ENCODE results near the gene ASB2.
A peak's percentile ranks its signal among the peaks of the same experiment; 100 is the strongest.

The ASB2 gene

DNA sequence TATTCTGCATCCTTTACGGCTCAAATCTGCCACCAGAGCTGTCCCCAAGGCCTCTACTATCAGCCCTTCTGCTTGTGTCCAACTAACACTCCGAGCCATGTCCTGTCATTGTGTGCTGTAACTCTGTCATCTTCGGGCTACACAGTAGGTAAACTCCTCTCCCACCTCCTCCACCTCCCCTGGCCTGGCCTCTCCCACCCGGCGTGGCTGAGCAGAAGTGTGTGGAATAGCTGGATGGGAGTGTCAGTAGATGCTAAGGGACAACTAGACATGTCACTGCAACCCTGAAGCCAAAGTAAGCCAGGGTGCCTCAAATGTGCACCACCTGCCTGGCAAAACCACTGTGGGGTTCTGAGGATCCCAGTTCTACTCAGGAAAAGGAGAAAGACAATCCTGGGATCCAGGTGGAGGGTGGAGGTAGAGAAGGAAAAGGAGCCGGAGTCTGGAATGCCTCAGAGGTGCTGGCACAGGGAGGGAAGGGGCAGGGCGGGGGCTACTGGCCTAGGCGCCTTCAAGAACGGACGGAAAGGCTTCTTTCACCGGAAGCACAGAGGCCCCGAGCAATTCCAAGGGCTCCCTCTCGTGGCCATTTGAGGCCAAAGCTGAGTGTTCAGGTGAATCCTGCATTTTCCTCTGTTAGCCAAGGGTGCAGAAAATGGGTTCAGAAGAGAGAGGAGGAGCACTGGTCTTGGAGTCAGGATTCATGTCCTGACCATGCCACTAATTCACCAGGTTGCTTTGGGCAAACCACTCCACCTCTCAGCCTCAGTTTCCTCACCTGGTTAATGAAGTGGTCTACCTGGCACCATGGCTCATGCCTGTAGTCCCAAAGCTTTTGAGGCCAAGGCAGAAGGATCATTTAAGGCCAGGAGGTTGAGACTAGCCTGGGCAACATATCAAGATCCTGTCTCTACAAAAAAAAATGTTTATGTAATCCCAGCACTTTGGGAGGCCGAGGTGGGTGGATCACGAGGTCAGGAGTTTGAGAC is 69.7 kb downstream of the ASB2 start:
- Histone ChIP-seq H3K4me2 (ENCODE audit: low read length) (peak overlapping the region; percentile 53), H2AFZ (ENCODE audit: low read depth, low read length) (peak overlapping the region; percentile 94), H3K79me2 (ENCODE audit: low read length) (no peaks in the 10 kb centered on the region), H4K20me1 (ENCODE audit: insufficient read depth, low read length) (no peaks in the 10 kb centered on the region), H3K4me1 (ENCODE audit: low read length) (peaks cover 2% of the 10 kb centered on the region; the same call in 1 of the 2 replicates), H3K27ac (ENCODE audit: low read length) (no peak overlapping the region), H3K4me3 (ENCODE audit: low read length) (no peak overlapping the region), H3K9me3 (ENCODE audit: insufficient read depth, low read length) (no peaks in the 10 kb centered on the region), H3K36me3 (replicated peaks; ENCODE audit: low read depth, low read length) (no peaks in the 10 kb centered on the region), H3K27me3 (ENCODE audit: low read depth, low read length) (peaks cover 15% of the 10 kb centered on the region), H3K9ac (ENCODE audit: low read length) (peak overlapping the region; percentile 12; the same call in 1 of the 2 replicates)
- TF ChIP-seq EZH2phosphoT487 (IDR thresholded peaks at IDR 0.05; ENCODE audit: low read depth) = no peak
- peak; percentile 89 for TF ChIP-seq CTCF (IDR thresholded peaks at IDR 0.05; ENCODE audit: low read depth, low read length)

DNA sequence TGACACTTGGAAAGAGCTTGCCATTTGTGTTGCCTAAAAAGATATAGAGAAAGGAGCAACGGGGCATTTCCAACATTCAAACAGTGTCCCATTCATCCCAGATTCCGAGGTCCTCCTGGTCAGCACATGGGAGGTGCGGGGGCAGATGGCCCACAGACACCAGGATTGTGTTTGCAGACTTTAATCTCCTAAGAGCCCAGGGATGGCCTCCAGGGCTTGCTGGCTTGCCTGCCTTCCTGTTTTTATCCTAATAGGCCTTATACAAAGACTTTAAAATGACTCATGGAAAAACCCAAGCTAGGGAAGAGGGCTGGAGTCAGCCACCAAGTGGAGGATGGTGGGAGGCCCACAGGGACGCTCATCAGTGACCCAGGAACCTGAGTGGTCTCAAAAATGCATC is 70.7 kb downstream of the ASB2 start:
- Histone ChIP-seq H3K4me2 (ENCODE audit: low read length) (no peak overlapping the region), H3K4me3 (ENCODE audit: low read length) (no peak overlapping the region), H4K20me1 (ENCODE audit: insufficient read depth, low read length) (no peaks in the 10 kb centered on the region), H3K79me2 (ENCODE audit: low read length) (no peaks in the 10 kb centered on the region), H3K9me3 (ENCODE audit: insufficient read depth, low read length) (no peaks in the 10 kb centered on the region), H3K27me3 (ENCODE audit: low read depth, low read length) (peaks cover 15% of the 10 kb centered on the region), H2AFZ (ENCODE audit: low read depth, low read length) (no peak overlapping the region), H3K4me1 (ENCODE audit: low read length) (peaks cover 2% of the 10 kb centered on the region; the same call in 1 of the 2 replicates), H3K9ac (ENCODE audit: low read length) (no peak overlapping the region), H3K27ac (ENCODE audit: low read length) (no peak overlapping the region), H3K36me3 (replicated peaks; ENCODE audit: low read depth, low read length) (no peaks in the 10 kb centered on the region)
- TF ChIP-seq CTCF (IDR thresholded peaks at IDR 0.05; ENCODE audit: low read depth, low read length) (no peak), EZH2phosphoT487 (IDR thresholded peaks at IDR 0.05; ENCODE audit: low read depth) (no peak)

DNA sequence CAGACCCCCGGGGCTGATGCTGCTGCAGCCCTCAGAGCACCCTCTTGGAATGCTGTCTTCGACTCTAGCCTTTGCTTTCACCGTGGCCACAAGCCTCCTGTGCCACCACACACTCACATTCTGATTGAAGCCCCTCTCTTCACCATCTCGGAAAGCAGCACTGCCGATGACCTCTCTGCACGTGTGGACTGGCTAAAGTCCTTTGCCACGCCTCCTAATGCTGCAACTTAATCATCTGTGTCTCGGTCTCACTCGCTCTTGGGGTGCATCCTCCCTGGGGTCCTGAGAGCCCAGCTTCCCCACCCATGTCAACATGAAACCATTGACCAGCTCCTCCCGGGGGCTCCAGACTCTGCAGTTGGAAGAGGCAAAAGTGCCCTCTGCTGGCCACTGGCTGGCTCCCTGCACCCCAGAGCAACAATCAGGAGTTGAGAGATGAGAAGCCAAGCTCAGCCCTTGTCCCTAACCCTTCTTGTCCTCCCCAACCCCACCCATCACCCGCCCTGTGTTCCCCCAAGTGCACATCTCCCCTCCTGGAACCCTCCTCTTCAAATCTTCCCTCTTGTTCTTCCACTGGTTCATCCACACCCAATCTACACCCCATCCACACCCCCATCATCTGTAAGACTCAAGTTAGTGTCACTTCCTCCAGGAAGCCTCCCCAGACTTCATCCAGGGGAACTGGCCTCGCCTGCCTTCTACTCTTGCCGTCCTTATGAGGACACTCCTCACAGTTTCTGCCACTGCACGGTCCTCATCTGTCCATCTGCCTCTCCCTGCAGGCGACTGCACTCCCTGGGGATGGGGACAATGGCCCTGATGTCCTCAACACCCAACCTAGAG is 72.8 kb downstream of the ASB2 start:
- Histone ChIP-seq H4K20me1 (ENCODE audit: insufficient read depth, low read length) (no peaks in the 10 kb centered on the region), H3K4me3 (ENCODE audit: low read length) (no peak overlapping the region), H3K27me3 (ENCODE audit: low read depth, low read length) (peaks cover 15% of the 10 kb centered on the region), H3K36me3 (replicated peaks; ENCODE audit: low read depth, low read length) (no peaks in the 10 kb centered on the region), H3K9me3 (ENCODE audit: insufficient read depth, low read length) (no peaks in the 10 kb centered on the region), H2AFZ (ENCODE audit: low read depth, low read length) (no peak overlapping the region), H3K4me2 (ENCODE audit: low read length) (no peak overlapping the region), H3K4me1 (ENCODE audit: low read length) (peaks cover 2% of the 10 kb centered on the region; the same call in 1 of the 2 replicates), H3K79me2 (ENCODE audit: low read length) (no peaks in the 10 kb centered on the region), H3K27ac (ENCODE audit: low read length) (no peak overlapping the region), H3K9ac (ENCODE audit: low read length) (no peak overlapping the region)
- TF ChIP-seq EZH2phosphoT487 (IDR thresholded peaks at IDR 0.05; ENCODE audit: low read depth) (no peak), CTCF (IDR thresholded peaks at IDR 0.05; ENCODE audit: low read depth, low read length) (peak; percentile 48)
